HG03457 (cell line): ENCODE data around the gene MAPKAPK3.
"Not testable (repeated sequence)": the region's sequence is repeated elsewhere in the genome, so short reads cannot be mapped to it uniquely, and the experiment has no call there.

ENCODE experiments used
- ATAC-seq: cut with Tn5 transposase; IDR thresholded peaks from one replicate; pipeline ENCODE4 v1.9.1; 2021; ENCODE audit warnings: moderate number of reproducible peaks; ENCODE audit not compliant: unreplicated experiment

Gene MAPKAPK3

DNA sequence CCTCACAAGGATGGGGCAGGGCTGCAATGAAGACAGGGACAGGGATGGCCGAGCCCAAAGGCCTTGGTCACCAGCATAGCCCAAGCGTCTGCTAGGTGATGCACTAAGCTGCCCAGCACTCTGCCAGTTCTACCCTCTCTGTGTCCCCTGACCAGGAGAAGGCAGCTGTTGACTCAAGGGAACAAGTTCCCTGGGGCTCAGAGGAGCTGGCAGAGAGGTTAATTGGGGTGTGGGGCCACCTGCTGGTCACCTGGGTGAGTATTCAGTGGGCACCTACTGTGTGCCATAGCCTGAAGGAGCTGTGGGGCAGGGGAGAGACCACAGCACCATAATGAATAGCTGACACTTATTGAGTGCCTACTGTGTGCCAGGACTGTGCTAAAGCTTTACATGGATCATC, 35.8 kb downstream of the MAPKAPK3 start:
- no peak for ATAC-seq

DNA sequence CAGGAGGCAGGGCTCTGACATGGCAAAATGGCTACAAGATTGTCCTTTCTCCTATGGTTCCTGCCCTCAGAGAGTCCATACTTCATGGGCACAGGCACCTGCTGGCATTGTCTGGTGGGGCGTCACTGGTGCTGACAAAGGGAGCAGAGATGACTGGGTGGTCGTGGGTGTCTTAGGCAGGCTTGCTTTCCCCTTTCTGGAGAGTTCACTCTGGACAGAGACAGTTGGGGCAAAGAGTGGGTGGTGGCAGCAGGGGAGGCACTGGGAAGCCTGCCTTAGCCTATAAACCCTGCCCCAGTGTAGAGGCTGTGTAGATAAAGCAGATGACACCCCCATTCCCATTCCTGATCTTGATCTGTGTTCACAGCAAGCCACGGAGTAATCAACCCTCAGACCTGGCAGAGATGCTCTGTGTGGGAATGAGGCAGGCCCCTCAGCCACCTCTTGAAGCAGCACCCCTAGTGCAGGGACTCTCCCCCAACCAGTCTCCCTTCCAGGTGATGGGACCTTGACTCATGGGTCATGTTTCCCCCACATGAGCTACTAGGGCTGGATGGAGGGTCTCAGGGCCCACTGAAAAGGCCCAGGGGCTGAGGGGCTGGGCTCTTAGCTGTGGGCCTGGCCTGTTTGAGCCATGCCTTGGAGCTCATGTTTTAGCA, 37.1 kb downstream of the MAPKAPK3 start:
- no peak for ATAC-seq

DNA sequence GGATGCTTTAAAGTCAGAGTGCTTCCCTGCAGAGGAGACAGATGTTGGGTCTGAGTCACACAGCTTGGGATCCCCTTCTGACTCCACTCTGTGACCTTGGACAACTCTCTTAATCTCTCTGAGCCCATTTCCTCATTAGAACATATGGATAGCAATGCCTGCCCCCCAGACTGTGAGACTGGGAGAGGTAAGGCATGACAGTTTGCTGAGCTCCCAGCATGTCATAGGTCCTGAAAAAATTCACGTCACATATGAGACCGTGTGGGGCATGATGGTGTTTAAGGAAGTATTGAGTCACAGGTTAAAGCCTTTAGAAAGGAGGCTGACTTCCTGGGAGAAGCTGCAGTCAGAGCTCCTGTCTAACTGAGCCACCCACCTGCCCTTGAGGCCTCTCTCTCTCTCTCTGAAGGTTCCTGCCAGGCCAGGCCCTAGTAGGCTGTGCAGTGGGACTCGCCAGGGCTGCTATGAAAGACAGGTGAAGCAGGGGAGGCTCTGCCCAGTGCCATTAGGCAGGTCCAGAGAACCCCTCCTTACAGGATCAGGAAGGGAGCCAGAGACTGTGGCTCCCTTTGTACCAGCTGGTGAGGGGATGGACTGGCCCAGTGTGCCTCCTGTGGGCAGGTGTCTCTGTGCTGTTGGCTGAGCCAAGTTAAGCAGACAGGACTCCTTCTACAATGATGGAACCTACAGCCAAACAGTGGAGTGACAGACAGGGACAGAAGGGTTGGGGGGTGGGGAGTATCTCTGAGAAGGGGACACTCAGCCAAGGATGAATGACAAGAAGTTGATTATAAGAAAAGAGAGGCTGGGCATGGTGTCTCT, 38.3 kb downstream of the MAPKAPK3 start:
- ATAC-seq: no peak

GRCh38 chr3:50656417-50657195, 39.7 kb downstream of the MAPKAPK3 start:
- no peak for ATAC-seq

- ATAC-seq: no peak
Observed at GRCh38 chr3:50657407-50657806, 40.5 kb downstream of the MAPKAPK3 start.

DNA sequence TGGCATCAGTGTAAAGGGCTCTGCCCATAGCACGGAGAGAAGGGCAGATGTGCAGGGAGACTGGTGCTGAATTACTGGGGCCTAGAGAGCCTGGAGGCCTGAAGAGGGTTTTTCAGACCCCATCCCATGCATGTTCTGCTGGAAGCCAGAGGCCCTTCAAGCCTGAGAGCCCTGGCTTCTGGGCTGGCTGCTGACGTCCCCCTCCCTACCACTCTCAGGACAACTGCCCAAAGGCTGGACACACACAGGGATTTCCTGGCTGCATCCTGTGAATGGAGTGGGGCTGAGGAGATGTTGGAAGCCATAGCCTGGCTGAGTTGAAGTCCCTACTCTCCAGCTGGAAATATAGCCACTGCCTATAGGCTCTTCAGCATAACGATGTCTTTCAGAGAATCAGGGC, 40.9 kb downstream of the MAPKAPK3 start:
- ATAC-seq: no peak

DNA sequence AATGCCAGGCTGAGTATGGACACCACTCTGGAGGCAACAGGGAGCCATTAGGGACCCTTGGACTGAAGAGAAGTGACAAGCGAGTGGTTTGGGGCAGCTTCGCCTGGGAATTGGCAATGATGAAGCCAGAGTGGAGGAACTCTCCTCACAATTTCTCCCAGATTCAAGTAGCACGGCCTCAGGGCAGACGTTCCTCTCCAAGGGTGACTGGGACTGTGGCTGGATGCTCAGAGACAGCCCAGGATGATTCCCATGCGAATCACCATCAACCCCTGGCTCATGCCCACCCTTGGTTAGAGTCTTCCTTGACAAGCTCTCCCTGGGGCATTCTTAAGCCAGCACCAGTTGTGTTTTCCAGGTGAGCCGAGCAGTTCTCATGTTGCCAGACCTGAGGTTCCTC, 41.5 kb downstream of the MAPKAPK3 start:
- no peak for ATAC-seq

DNA sequence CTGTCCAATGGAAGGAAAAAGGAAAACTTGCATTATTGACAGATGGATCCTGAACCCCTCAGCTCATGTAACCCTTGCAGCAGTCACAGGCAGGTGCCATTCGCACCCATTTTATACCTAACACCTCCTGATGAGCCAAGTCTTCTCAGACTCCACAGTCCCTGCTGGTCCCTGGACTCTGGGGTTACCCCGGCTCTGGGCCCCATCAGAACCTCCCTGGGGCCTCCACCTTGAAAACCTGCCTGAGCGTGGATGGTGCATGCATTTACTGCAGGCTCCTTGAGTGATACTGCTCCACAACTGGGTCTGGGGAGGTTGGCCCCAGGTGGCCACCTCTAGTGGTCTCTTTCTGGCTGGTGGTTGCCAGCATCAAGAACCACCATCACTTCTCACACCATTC, 41.9 kb downstream of the MAPKAPK3 start:
- ATAC-seq: no peak

- no peak for ATAC-seq
Observed at GRCh38 chr3:50660386-50660785, 43.4 kb downstream of the MAPKAPK3 start.

DNA sequence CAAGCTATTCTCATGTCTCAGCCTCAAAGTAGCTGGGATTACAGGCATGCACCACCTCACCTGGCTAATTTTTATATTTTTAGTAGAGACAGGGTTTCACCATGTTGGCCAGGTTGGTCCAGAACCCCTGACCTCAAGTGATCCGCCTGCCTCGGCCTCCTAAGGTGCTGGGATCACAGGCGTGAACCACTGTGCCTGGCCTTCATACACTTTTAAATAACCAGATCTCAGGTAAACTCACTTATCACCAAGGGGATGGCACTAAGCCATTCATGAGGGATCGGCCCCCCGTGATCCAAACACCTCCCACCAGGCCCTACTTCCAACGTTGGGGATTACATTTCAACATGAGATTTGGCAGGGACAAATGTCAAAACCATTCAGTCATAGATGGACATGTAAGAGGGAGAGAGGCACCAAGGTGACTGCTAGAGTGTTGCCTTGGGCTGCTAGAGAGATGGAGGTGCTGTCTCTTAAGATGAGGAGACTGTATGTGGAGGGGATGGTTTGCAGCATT, 44.4 kb downstream of the MAPKAPK3 start:
- ATAC-seq: no peak

GRCh38 chr3:50662408-50662807, 45.5 kb downstream of the MAPKAPK3 start:
- ATAC-seq: no peak

DNA sequence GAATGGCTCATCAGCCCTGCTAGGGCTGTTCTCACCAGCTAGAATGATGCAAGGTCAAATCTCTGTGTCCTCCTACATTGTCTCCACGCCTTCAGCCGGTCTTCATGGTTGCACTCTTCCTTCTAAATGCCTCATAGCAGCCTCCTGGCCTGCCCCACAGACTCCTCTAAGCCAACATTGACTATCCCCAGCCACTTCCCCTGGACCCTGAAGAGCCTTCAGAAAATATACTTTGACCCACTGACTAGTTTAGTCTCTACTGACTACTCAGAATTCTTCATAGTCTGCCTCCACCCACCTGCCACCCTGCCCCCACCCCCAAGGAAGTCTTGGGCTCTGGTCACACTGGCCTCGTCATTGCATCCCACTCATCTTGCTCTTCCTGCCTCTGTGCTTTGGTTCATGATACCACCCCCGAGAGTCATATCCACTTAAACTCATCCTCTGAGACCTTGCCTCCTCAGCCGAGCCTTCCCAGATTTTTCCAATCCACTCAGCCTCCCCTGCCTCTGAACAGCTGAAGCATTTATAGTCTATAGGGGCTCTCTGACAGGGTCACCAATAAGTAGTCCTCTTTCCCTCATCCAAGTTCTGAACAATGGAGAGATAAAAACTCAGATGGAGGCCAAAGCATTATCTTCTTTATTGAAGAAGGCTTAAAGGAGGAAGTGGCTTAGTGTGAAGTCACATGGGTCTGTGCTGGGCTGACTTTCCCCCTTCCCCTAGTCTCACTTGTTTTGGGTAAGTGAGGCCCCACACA, 48.3 kb downstream of the MAPKAPK3 start:
- ATAC-seq: no peak

DNA sequence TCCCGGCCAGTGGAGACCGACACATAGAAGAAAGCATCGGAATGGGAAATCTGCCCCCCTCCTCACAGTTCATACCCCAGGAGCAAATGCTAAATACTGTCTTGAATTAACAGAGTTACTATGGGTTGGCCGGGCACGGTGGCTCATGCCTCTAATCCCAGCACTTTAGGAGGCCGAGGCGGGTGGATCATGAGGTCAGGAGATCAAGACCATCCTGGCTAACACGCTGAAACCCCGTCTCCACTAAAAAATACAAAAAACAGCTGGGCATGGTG, 48.8 kb downstream of the MAPKAPK3 start:
- ATAC-seq: not testable (repeated sequence)

- ATAC-seq: no peak
Observed at GRCh38 chr3:50666837-50667236, 49.9 kb downstream of the MAPKAPK3 start.

GRCh38 chr3:50671331-50671730, 54.4 kb downstream of the MAPKAPK3 start:
- ATAC-seq: no peak

DNA sequence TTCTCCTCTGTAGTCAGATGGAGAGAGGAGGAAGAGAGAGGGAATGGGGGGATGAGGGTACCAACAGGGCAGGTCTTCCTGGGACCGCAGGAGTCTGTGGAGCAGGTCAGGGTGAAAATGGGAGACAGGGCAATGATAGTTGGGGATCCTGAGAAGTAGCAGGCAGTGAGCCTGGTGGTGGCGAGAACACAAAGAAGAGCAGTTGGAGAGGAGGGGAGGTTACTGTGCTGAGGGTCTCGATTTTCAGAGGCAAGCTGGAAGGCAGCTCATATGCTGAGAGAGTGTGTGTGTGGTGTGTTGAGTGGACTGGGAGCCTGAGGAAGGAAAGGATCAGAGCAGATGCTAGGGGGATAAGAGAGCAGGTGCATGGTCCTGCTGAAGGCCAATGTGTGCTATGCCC, 55.7 kb downstream of the MAPKAPK3 start:
- ATAC-seq: no peak

DNA sequence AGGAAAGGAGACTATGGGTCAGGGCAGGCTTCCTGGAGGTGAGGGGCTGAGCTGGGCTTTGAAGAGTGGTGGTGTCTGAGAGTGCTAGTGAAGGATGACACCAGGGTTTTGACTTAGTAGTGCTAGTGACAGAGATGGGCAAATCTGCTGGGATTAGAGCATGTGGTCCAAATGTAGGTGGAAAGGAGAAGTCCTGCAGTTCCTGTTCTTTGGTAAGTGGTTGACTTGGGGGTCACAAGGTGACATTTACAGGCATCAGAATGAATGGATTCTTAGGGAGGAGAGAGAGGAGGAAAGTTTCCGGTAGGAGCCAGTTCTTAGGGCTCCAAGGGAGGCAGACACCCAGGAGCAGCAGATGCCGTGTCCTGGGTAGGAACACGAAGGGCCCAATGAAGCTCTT, 57.0 kb downstream of the MAPKAPK3 start:
- no peak for ATAC-seq

- no peak for ATAC-seq
Observed at GRCh38 chr3:50674349-50675178, 57.6 kb downstream of the MAPKAPK3 start, which contains the start of gene DOCK3. Gene DOCK3, plus strand, starts transcription at chr3:50674927. Its CDS starts 337 bp downstream, at chr3:50675264.

DNA sequence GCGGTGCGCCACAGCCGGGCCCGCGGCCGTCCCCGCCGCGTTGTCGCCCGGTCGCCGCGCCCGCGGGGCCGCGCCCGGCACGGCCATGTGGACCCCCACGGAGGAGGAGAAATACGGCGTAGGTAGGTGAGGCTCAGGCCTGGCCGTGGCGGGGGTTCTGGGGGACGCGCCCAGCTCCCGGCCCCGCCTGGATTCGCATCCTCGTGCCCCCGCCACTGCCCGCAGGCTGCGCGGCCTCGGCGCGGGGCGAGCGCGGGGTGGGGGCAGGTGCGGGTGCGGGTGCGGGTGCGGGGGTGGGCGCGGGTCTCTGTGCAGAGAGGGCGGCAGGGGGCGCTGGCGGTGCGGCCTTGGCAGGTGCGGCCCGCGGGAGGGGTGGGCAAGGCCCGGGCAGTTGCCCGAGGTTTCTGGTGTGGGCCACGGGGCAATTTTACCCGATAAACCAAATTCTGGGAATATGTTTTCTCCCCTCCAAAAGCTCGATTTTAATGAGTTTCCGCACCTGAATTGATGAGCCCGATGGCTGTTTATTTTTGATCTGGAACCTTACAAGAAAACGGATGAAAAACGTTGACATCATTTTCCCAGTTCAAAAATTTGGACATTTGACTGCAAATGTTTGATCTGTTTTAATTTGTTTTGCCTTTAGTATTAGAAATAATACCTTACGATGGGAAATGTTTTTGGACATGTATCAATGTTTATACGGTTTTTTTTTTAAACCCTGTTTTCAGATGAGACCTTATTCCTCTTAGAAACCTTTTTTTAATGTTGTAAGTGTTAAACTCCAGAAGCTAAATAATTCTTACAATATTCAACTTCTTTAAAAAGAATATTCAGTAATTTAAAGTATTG, 58.5 kb downstream of the MAPKAPK3 start:
- no peak for ATAC-seq
